Neural progenitor cell (in vitro differentiated cells): ENCODE measurements around the gene MBNL2.

Experiments used
- CTCF ChIP-seq: fragments of 200-600 bp; sonication (generic); IDR thresholded peaks from 2 replicates; pipeline ENCODE4 v1.5.1; 2017; ENCODE audit warnings: antibody characterized with exemption, mild to moderate bottlenecking
- EZH2phosphoT487 ChIP-seq: fragments of 200-600 bp; sonication (generic); IDR thresholded peaks from 2 replicates; pipeline ENCODE4 v1.6.1; 2017; ENCODE audit warnings: antibody characterized with exemption

- TF ChIP-seq CTCF (no peak), EZH2phosphoT487 (no peak)
Measured at GRCh38 chr13:97422118-97423054, 200.3 kb downstream of the MBNL2 start.
